Measurements from ENCODE around the gene GATA2.

- TF ChIP-seq CTCF (IDR thresholded peaks at IDR 0.05) (no peak), EZH2 (IDR thresholded peaks at IDR 0.05; ENCODE audit: borderline replicate concordance, insufficient read depth, low read depth, low read length, poor library complexity, severe bottlenecking) (no peak)
Measured at GRCh38 chr3:128488991-128489673, 3.9 kb downstream of the GATA2 start.

Data from B cell (primary cell).